WI38 (cell line): Measurements from ENCODE around the gene ATPAF2.
"Not testable (repeated sequence)": the region's sequence is repeated elsewhere in the genome, so short reads cannot be mapped to it uniquely, and the experiment has no call there.

Source experiments
- H3K4me3 ChIP-seq: 2 replicates; pipeline ENCODE4 v1.5.1; 2011; ENCODE audit warnings: low read depth, mild to moderate bottlenecking, control low read depth, low read length
- CTCF ChIP-seq: IDR thresholded peaks from 2 replicates; pipeline ENCODE4 v1.5.1; 2012; ENCODE audit warnings: low read depth, mild to moderate bottlenecking, control low read depth, low read length

ATPAF2 gene

DNA sequence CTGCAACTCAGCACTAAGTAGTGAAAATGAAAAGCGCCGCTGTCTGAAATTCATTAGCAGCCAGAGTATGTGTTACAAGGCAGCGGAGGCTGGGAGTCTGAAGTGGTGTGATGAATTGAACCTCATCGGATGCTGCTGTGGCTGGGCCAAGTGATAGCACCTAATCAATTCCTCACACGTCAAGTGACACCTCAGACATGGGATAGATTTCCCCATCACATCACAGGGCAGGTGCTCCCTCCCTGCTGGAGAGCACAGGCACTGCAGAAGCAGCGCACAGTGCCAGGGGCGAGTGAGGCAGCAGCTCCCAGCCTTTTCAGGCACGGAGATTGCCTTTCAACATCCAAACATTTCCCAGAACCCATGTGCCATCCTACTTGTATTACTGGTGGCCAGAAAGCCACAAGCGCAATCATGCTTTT lies 34.1 kb downstream of the ATPAF2 start:
- H3K4me3 ChIP-seq: no peak overlapping the region
- TF ChIP-seq CTCF: peak; percentile 22; the same call in 1 of the 2 replicates

GRCh38 chr17:18004345-18004744 lies 34.6 kb downstream of the ATPAF2 start:
- TF ChIP-seq CTCF: no peak
- H3K4me3 ChIP-seq: no peak overlapping the region

- no peak for TF ChIP-seq CTCF
- H3K4me3 ChIP-seq: no peak overlapping the region
Measured at GRCh38 chr17:18002171-18002570, 36.8 kb downstream of the ATPAF2 start.

DNA sequence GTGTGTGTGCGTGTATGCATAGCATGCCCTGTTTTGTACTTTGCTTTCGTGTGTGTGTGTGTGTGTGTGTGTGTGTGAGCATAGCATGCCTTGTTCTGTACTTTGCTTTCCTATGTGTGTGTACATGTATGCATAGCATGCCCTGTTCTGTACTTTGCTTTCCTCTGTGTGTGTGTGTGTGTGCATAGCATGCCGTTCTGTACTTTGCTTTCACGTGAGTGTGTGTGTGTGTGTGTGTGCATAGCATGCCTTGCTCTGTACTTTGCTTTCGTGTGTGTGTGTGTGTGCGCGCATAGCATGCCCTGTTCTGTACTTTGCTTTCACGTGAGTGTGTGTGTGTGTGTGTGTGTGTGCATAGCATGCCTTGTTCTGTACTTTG lies 38.9 kb downstream of the ATPAF2 start:
- no peak overlapping the region for H3K4me3 ChIP-seq

GRCh38 chr17:17999364-18000029 lies 39.5 kb downstream of the ATPAF2 start:
- no peak for TF ChIP-seq CTCF
- no peak overlapping the region for H3K4me3 ChIP-seq

More for the DNA sequence above, 38.9 kb downstream of the ATPAF2 start:
- no peak for TF ChIP-seq CTCF

DNA sequence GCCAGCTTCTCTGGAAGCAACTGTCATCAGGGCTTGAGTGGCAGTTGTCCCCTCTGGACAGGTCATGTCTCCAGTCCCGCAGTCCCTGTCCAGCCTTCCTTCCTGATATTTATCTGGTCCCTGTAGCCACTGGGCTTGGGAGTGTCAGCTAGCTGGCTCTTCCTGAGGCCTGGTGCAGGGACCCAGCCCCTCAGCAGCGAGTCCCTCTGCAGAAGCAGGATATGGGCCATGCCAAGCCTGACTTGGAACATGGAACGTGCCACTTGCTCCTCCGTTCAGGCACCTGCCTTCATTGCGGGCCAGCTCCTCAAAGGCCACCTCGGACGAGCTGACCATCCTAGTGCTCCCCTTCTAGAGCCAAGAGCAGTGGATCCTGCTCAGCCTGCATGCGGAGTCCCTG lies 40.0 kb downstream of the ATPAF2 start:
- TF ChIP-seq CTCF: no peak
- no peak overlapping the region for H3K4me3 ChIP-seq

DNA sequence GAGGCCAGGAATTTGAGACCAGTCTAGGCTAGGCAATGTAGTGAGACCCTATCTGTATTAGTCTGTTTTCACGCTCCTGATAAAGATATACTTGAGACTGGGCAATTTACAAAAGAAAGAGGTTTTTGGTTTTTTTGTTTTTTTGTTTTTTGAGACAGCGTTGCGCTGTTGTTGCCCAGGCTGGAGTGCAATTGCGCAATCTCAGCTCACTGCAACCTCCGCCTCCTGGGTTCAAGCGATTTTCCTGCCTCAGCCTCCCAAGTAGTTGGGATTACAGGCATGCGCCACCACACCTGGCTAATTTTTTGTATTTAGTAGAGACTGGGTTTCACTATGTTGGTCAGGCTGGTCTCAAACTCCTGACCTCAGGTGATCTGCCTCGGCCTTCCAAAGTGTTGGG lies 43.1 kb downstream of the ATPAF2 start:
- H3K4me3 ChIP-seq: not testable (repeated sequence)
